Progenitor cell of endocrine pancreas (in vitro differentiated cells): ENCODE measurements around the gene ERC1. TPM values are rescaled to one million over a fixed set of nuclear protein-coding genes. Genes with fewer than 3 reads are reported as not detected.

Source experiments
- DNase-seq: peaks from one replicate; pipeline ENCODE4 v3.0.0; 2021; ENCODE audit warnings: low spot score; ENCODE audit not compliant: unreplicated experiment
- H3K27ac Mint-ChIP-seq: 2 replicates; pipeline ENCODE4 v1.8.0; 2021; ENCODE audit warnings: mild to moderate bottlenecking, moderate library complexity, mixed read lengths
- H3K27me3 Mint-ChIP-seq: 2 replicates; pipeline ENCODE4 v1.8.0; 2021; ENCODE audit warnings: mixed read lengths
- H3K36me3 Mint-ChIP-seq: 2 replicates; pipeline ENCODE4 v1.8.0; 2022; ENCODE audit warnings: mixed read lengths; ENCODE audit not compliant: insufficient read depth
- H3K4me1 Mint-ChIP-seq: 2 replicates; pipeline ENCODE4 v1.8.0; 2021; ENCODE audit warnings: low read depth, mixed read lengths
- H3K4me3 Mint-ChIP-seq: 2 replicates; pipeline ENCODE4 v1.8.0; 2021; ENCODE audit warnings: low read depth, mild to moderate bottlenecking, moderate library complexity, mixed read lengths
- H3K9me3 Mint-ChIP-seq: 2 replicates; pipeline ENCODE4 v1.8.0; 2021; ENCODE audit warnings: low read depth, mixed read lengths
- long read RNA-seq: library from polyadenylated mRNA; unstranded; transcript quantifications from one replicate; pipeline ENCODE4 v2.0.0, GENCODE V29; 2020
- total RNA-seq: library from RNA; stranded (reverse); gene quantifications from 2 replicates; pipeline ENCODE4 v1.2.1, GENCODE V29; 2021
- TF ChIP-seq, protein P1 (sequence below): fragments of 200-600 bp; sonication (generic); IDR thresholded peaks from one replicate; pipeline ENCODE4 v1.5.0; 2021; ENCODE audit warnings: antibody characterized with exemption, mild to moderate bottlenecking; ENCODE audit not compliant: unreplicated experiment

The ERC1 gene
- total RNA-seq, result 141 and 146 TPM in 2 replicates
- long read RNA-seq, full-length matches to known transcripts, result 4 of 217 reads
- long read RNA-seq, partial matches to known transcripts, result 119 of 217 reads
- long read RNA-seq, other reads (novel, unspliced or antisense), result 94 of 217 reads

DNA sequence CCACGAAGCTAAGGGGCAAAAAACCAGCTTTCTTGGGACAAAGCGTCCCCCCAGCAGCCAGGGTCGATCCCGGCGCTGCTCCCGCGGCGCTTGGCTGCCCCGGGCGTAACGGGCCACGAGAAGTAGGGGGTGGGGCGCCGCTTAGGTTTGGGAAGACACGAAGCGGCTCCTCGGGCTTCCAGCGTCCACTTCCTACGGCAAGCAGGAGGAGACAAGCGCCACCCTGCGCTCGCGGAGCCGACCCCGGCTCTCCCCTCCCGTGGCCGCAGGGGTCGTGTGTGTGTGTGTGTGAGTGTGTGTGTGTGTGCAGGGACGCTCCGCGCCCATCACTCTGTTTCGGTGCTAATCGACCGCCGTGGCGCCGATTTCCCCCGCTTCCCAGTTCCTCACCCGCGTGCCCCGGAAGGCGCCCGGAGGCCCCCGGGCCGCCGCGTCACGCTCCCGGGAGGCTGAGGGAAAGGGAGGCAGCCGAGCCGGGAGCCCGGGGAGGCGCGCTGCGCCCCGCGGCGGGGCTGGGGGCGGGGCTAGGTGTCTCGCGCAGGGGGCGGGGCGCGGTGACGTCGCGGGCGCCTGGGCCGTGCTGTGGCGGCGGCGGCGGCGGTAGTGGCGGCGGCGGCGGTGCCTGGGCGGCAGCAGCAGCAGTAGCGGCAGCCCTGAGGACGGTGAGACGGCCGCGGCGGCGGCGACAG is at the start of gene ERC1:
Gene ERC1, plus strand, starts transcription at position 563 of the 689 bp plus-strand sequence. CDS start 36,681 bp downstream, outside the sequence.
- Mint-ChIP-seq H3K9me3 (no peaks in the 10 kb centered on the region), H3K27ac (peak within 1 kb of the TSS; percentile 96), H3K4me1 (peaks cover 30% of the 10 kb centered on the region), H3K27me3 (no peaks in the 10 kb centered on the region), H3K4me3 (peak within 1 kb of the TSS; percentile 96), H3K36me3 (peaks cover 5% of the 10 kb centered on the region)
- TF ChIP-seq, protein P1, sequence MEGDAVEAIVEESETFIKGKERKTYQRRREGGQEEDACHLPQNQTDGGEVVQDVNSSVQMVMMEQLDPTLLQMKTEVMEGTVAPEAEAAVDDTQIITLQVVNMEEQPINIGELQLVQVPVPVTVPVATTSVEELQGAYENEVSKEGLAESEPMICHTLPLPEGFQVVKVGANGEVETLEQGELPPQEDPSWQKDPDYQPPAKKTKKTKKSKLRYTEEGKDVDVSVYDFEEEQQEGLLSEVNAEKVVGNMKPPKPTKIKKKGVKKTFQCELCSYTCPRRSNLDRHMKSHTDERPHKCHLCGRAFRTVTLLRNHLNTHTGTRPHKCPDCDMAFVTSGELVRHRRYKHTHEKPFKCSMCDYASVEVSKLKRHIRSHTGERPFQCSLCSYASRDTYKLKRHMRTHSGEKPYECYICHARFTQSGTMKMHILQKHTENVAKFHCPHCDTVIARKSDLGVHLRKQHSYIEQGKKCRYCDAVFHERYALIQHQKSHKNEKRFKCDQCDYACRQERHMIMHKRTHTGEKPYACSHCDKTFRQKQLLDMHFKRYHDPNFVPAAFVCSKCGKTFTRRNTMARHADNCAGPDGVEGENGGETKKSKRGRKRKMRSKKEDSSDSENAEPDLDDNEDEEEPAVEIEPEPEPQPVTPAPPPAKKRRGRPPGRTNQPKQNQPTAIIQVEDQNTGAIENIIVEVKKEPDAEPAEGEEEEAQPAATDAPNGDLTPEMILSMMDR, result peak; percentile 27
- DNase-seq, result peak; percentile 91

DNA sequence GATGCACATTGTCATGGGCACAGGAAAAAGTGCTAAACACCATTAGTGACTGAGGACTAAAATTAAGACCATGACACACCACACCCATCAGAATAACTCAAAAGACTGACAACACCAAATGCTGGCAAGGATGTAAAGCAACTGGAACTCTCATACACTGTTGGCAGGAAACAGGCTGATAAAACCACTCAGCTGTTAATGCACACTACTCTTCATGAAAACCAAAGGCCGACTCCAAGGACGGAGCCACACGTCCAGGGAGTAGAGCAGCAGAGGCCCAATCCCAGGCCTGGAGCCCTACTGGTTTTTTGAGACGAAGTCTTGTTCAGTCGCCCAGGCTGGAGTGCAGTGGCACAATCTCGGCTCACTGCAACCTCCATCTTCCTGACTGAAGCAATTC is 48.0 kb upstream of the ERC1 start:
- DNase-seq, result no peak
- peaks cover 6% of the 10 kb centered on the region for H3K4me1 Mint-ChIP-seq
- H3K27ac Mint-ChIP-seq, result peak overlapping the region; percentile 65
- no peaks in the 10 kb centered on the region for H3K27me3 Mint-ChIP-seq
- no peaks in the 10 kb centered on the region for H3K9me3 Mint-ChIP-seq
- no peak overlapping the region for H3K4me3 Mint-ChIP-seq
- H3K36me3 Mint-ChIP-seq, result peaks cover 37% of the 10 kb centered on the region
- TF ChIP-seq, protein P1, result no peak

DNA sequence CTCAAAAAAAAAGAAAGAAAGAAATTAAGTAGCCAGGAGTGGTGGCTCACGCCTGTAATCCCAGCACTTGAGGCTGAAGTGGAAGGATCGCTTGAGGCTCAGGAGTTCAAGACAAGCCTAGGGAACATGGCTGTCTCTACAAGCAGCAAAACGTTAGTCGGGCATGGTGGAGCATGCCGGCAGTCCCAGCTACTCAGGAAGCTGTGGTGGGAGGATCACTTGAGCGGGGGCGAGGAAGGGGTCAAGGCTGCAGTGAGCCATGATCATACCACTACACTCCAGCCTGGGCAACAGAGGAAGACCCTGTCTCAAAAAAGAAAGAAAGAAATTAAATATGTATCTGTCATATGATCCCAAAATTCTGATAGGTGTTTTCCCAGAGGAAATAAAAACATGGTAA is 46.8 kb upstream of the ERC1 start:
- Mint-ChIP-seq H3K4me3 (no peak overlapping the region), H3K9me3 (no peaks in the 10 kb centered on the region), H3K4me1 (peaks cover 14% of the 10 kb centered on the region), H3K36me3 (peaks cover 36% of the 10 kb centered on the region), H3K27me3 (no peaks in the 10 kb centered on the region), H3K27ac (peak overlapping the region; percentile 12)
- TF ChIP-seq, protein P1, result no peak
- no peak for DNase-seq

DNA sequence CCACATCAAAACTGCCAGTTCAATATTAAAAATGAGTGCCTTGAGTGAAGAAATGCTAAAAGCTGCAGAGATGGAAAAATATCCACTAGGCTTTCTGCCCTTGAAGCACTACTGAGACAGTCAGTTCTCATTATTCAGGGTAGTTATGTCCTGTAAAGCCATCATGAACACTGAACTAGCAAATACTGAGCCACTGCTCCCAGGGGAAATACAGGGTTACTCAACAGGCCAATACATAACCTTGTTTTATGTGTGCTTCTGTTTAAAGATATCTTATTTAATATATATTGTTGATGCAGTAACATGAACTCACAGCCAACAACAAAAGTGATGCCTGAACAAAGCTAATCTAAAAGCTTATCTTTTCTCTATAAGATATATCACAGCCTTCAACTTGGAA is 44.8 kb upstream of the ERC1 start:
- Mint-ChIP-seq H3K4me3 (peak overlapping the region; percentile 50), H3K27ac (peak overlapping the region; percentile 57), H3K9me3 (no peaks in the 10 kb centered on the region), H3K4me1 (peaks cover 16% of the 10 kb centered on the region), H3K36me3 (peaks cover 23% of the 10 kb centered on the region), H3K27me3 (no peaks in the 10 kb centered on the region)
- no peak for DNase-seq
- TF ChIP-seq, protein P1, result no peak

DNA sequence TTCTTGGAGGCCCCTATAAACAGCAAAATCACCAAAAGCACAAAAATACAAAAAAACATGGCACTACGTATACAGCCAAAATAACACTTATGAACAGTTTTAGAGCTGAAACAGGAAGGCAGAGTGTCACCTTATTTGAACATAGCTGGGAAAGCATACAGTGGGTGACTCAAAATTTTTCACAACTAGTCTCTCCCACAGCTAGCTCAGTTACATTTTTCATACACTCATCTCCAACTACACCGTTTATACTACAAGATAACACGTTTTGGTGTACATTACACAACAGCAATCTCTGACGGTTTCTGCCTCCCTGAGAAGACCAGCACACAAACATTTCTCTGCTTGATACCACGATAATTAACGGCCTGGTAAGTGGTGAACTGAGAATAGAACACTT is 44.4 kb upstream of the ERC1 start:
- no peak for DNase-seq
- Mint-ChIP-seq H3K27me3 (no peaks in the 10 kb centered on the region), H3K9me3 (no peaks in the 10 kb centered on the region), H3K27ac (peak overlapping the region; percentile 57), H3K4me3 (peak overlapping the region; percentile 50), H3K4me1 (peaks cover 20% of the 10 kb centered on the region), H3K36me3 (peaks cover 23% of the 10 kb centered on the region)
- TF ChIP-seq, protein P1, result no peak
